Common myeloid progenitor, CD34-positive (primary cell): ENCODE results near the gene SMOC2.

Experiments used
- CTCF ChIA-PET: fragments of 350-600 bp; sonication (Branson Sonifier 250); formaldehyde crosslinking; loops from one replicate; lab custom pipeline; 2021; ENCODE audit warnings: antibody characterized with exemption; lab: Charles Lee
- POLR2A ChIA-PET: fragments of 350-600 bp; sonication (Branson Sonifier 250); formaldehyde crosslinking; loops from one replicate; lab custom pipeline; 2021; ENCODE audit warnings: antibody characterized with exemption; lab: Charles Lee
- DNase-seq, 3 donors: peaks; one replicate each; pipeline versions ENCODE4 v3.0.0 to v3.0.0-alpha.2; 2013
- H3K27ac ChIP-seq, 2 experiments: 1 replicate in 1 of 2; 2 replicates in 1 of 2; pipeline ENCODE4 v1.7.0; 2013; ENCODE audit warnings: inconsistent platforms in 2 of 2, low read length in 2 of 2, mild to moderate bottlenecking in 2 of 2, low read depth in 1 of 2, moderate library complexity in 1 of 2; ENCODE audit not compliant: severe bottlenecking in 2 of 2, insufficient read depth in 1 of 2, poor library complexity in 1 of 2
- H3K27me3 ChIP-seq, 5 experiments: replicated peaks in 2 of 5; 1 replicate in 3 of 5; 2 replicates in 2 of 5; pipeline versions ENCODE4 v1.6.1 to v1.7.0; 2013; ENCODE audit warnings: low read length in 4 of 5, mild to moderate bottlenecking in 2 of 5, moderate library complexity in 2 of 5, inconsistent platforms in 1 of 5; ENCODE audit not compliant: insufficient read depth in 5 of 5, control insufficient read depth in 4 of 5
- H3K36me3 ChIP-seq, 4 experiments: 1 replicate in 2 of 4; 2 replicates in 2 of 4; pipeline versions ENCODE4 v1.6.1 to v1.7.0; 2013; ENCODE audit warnings: low read length in 3 of 4, control low read depth in 1 of 4, mild to moderate bottlenecking in 1 of 4; ENCODE audit not compliant: control insufficient read depth in 4 of 4, insufficient read depth in 4 of 4
- H3K4me1 ChIP-seq, 4 experiments: 1 replicate in 3 of 4; 2 replicates in 1 of 4; pipeline versions ENCODE4 v1.6.1 to v1.7.1; 2013; ENCODE audit warnings: low read length in 3 of 4, mild to moderate bottlenecking in 3 of 4, control low read depth in 1 of 4, inconsistent platforms in 1 of 4, moderate library complexity in 1 of 4; ENCODE audit not compliant: control insufficient read depth in 4 of 4, insufficient read depth in 4 of 4; ENCODE audit errors: control extremely low read depth in 1 of 4
- H3K4me3 ChIP-seq, 7 experiments: 1 replicate in 4 of 7; 2 replicates in 3 of 7; pipeline versions ENCODE4 v1.5.1 to v1.7.0; 2013; ENCODE audit warnings: mild to moderate bottlenecking in 7 of 7, low read length in 6 of 7, moderate library complexity in 6 of 7, inconsistent platforms in 2 of 7, low read depth in 2 of 7, control low read depth in 1 of 7; ENCODE audit not compliant: insufficient read depth in 4 of 7, control insufficient read depth in 1 of 7; ENCODE audit errors: extremely low read depth in 1 of 7
- H3K9me3 ChIP-seq, 5 experiments: 1 replicate in 4 of 5; 2 replicates in 1 of 5; pipeline versions ENCODE4 v1.6.1 to v1.7.1; 2013; ENCODE audit warnings: low read length in 4 of 5, mild to moderate bottlenecking in 2 of 5, inconsistent platforms in 1 of 5, low read depth in 1 of 5, moderate library complexity in 1 of 5; ENCODE audit not compliant: control insufficient read depth in 4 of 5, insufficient read depth in 2 of 5; ENCODE audit errors: control extremely low read depth in 1 of 5
- WGBS: methylation state at CpG from one replicate; pipeline ENCODE4 v1.1.5; 2013; ENCODE audit not compliant: insufficient coverage; 5-methylcytosine and 5-hydroxymethylcytosine counted together

Gene SMOC2

DNA sequence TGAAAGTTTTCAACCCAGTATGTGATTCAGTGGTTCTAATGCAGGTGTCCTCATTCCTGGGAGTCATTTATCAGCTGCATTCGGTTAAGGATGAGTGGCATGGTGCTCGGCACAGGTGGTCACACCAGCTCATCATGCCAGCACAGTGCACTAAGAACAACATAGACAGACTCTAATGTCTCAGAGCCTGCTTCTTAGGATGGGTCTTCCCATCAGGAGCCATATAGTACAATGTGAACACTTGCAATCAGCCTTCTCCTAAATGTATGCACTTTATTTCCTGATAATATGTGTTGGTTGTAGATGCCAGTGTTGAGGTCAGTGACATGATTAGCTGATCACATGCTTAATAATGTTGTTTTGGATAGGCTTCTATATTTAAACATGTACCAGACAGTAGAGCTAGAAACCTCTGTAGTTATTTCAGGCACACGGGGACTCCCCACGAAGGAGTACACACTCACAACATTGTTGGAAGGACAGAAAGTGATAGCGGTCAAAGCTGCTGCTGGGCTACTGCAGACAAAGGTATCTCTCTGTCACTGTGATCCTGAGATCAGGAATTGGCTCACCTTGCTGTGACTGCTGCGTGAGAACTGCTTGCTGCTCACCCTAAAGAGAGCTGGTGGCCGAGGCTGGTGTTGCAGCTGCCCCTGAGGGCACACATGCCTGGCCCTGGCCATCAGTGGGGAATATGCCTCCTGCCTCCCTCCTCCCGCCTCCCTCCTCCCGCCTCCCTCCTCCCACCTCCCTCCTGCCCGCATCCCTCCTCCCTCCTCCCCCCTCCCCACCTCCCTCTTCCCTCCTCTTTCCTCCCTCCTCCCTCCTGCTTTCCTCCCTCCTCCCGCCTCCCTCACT lies 195.4 kb downstream of the SMOC2 start:
- H3K4me1 ChIP-seq = no peaks in the 10 kb centered on the region
- H3K4me3 ChIP-seq = no peak overlapping the region
- H3K27ac ChIP-seq = no peak overlapping the region
- CTCF ChIA-PET = no interaction called here
- peaks cover 0 to 10% (median 0%) of the 10 kb centered on the region in 5 experiments for H3K9me3 ChIP-seq
- POLR2A ChIA-PET = no interaction called here
- DNase-seq = no peak
- H3K36me3 ChIP-seq = no peaks in the 10 kb centered on the region
- 84% methylated on average over 6 of the region's 11 CpGs for WGBS
- H3K27me3 ChIP-seq = peaks cover 0 to 25% (median 3%) of the 10 kb centered on the region in 5 experiments

DNA sequence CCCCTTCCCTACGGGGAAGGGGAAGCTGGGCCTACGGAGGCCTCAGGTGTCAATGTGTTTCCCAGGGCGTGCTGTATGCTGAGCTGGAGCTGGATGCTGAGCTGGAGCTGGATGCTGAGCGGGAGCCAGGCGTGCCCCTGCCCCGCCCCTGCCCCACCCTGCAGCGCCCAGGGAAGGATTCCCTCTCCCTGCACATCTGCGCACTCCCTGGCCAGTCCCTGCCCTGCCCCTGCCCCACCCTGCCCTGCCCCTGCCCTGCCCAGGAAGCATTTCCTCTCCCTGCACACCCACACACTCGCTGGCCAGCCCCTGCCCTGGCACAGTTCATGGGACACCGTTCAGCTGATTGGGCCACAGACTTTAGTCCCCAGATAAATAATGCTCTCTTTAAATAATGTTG lies 196.8 kb downstream of the SMOC2 start:
- Histone ChIP-seq H3K27me3 (peaks cover 0 to 28% (median 3%) of the 10 kb centered on the region in 5 experiments), H3K9me3 (peaks cover 0 to 10% (median 0%) of the 10 kb centered on the region in 5 experiments), H3K4me1 (no peaks in the 10 kb centered on the region), H3K36me3 (no peaks in the 10 kb centered on the region), H3K4me3 (no peak overlapping the region), H3K27ac (no peak overlapping the region)
- ChIA-PET POLR2A (no interaction called here), CTCF (no interaction called here)
- DNase-seq = no peak
- WGBS = 72% methylated on average over 3 of the region's 10 CpGs

- Histone ChIP-seq H3K4me3 (no peak overlapping the region), H3K9me3 (peaks cover 0 to 6% (median 0%) of the 10 kb centered on the region in 5 experiments), H3K4me1 (no peaks in the 10 kb centered on the region), H3K36me3 (no peaks in the 10 kb centered on the region), H3K27ac (no peak overlapping the region), H3K27me3 (peaks cover 0 to 28% (median 3%) of the 10 kb centered on the region in 5 experiments)
- 79% methylated on average over 16 of the region's 22 CpGs for WGBS
- DNase-seq = no peak
- CTCF ChIA-PET = no interaction called here
- POLR2A ChIA-PET = no interaction called here
Observed at GRCh38 chr6:168638468-168639271, 197.7 kb downstream of the SMOC2 start.

- Histone ChIP-seq H3K27me3 (peaks cover 0 to 26% (median 3%) of the 10 kb centered on the region in 5 experiments), H3K9me3 (no peaks in the 10 kb centered on the region), H3K4me3 (no peak overlapping the region), H3K4me1 (no peaks in the 10 kb centered on the region), H3K36me3 (no peaks in the 10 kb centered on the region), H3K27ac (no peak overlapping the region)
- ChIA-PET CTCF (no interaction called here), POLR2A (no interaction called here)
- DNase-seq = no peak
- 65% methylated on average over 5 of the region's 8 CpGs for WGBS
Observed at GRCh38 chr6:168640181-168640580, 199.2 kb downstream of the SMOC2 start.

DNA sequence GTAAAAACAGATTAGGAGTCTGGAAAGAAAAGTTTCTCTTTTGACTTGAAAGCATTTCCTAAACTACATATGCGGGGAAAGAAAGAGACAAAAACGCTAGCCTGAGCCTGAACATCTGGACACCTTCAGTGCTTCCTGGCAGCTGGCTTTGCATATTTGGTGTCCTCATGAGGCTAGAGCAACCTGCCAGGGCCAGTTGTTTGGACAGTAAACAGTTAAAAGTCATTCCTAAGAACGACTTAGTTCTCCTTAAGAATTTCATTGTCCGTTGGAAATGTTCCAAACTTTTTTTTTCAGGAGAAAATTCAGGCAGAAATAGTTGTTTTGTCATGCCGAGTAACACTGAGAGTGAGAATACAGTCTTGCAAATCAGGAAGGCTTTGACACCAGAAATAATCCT lies 199.8 kb downstream of the SMOC2 start:
- no peaks in the 10 kb centered on the region for H3K36me3 ChIP-seq
- no peaks in the 10 kb centered on the region for H3K4me1 ChIP-seq
- DNase-seq = no peak
- WGBS = 47% methylated on average over 4 of the region's 5 CpGs
- H3K27me3 ChIP-seq = peaks cover 0 to 26% (median 3%) of the 10 kb centered on the region in 5 experiments
- H3K9me3 ChIP-seq = no peaks in the 10 kb centered on the region
- no peak overlapping the region for H3K4me3 ChIP-seq
- ChIA-PET POLR2A (no interaction called here), CTCF (no interaction called here)
- no peak overlapping the region for H3K27ac ChIP-seq

GRCh38 chr6:168641446-168641845 lies 200.5 kb downstream of the SMOC2 start:
- POLR2A ChIA-PET = no interaction called here
- peaks cover 0 to 23% (median 3%) of the 10 kb centered on the region in 5 experiments for H3K27me3 ChIP-seq
- H3K9me3 ChIP-seq = no peaks in the 10 kb centered on the region
- 93% methylated on average over 4 of the region's 5 CpGs for WGBS
- no peaks in the 10 kb centered on the region for H3K4me1 ChIP-seq
- no peak for DNase-seq
- no peaks in the 10 kb centered on the region for H3K36me3 ChIP-seq
- no peak overlapping the region for H3K27ac ChIP-seq
- H3K4me3 ChIP-seq = no peak overlapping the region
- CTCF ChIA-PET = no interaction called here

DNA sequence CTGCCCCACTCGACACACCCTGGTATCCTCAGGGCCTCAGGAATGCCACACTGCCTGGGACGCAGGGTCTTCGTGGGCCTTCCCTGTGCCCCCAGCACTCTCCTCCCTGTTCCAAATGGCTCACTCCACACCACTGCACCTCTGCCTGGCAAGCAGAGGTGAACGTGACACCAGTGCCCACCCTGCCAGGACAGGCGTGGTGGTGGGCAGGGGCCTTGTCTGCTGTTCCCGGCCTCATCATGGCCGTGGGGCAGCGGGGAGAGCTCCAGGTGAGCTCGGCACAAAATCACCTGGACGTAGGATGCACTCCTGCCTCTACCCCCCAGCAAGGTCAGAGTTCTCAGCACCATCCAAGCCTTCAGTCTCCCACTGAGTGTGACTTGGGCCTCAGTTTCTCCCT lies 202.4 kb downstream of the SMOC2 start:
- ChIA-PET CTCF (no interaction called here), POLR2A (no interaction called here)
- Histone ChIP-seq H3K4me1 (no peaks in the 10 kb centered on the region), H3K4me3 (no peak overlapping the region), H3K27me3 (peaks cover 0 to 29% (median 6%) of the 10 kb centered on the region in 5 experiments), H3K27ac (no peak overlapping the region), H3K36me3 (no peaks in the 10 kb centered on the region), H3K9me3 (no peaks in the 10 kb centered on the region)
- no peak for DNase-seq
- WGBS = 95% methylated on average over 10 of the region's 10 CpGs
